ENCODE measurements around the gene METTL2A.
"Not testable (repeated sequence)": the region's sequence is repeated elsewhere in the genome, so short reads cannot be mapped to it uniquely, and the experiment has no call there.

Gene METTL2A

DNA sequence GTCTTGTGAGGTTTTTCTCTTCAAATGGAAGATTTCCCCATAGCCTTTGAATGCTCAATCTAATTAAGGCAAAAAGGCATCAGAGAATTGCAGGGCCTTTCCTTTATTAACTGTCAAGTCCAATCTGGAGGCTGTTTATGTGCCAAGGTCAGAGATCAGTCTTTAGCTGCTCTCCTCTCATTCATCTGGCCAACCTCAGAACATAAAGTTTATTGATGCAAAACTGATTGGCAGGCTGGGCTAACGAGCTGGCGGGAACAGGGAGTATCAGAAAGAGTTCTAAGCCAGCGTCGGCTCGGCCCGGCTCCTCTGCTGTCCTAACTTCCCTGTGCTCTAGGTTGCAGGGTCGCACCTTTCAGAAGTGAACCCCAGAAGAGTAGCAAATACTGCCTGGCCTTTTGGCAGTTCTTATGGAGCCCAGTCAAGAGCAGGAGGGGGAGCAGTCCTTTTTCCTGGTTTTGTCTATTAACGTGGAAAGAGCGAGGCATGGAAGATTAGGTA is 47.7 kb downstream of the METTL2A start:
- DNase-seq (ENCODE audit: low spot score), result not testable (repeated sequence)

- DNase-seq (ENCODE audit: low spot score), result not testable (repeated sequence)
Measured at GRCh38 chr17:62473030-62473982, 49.6 kb downstream of the METTL2A start.

DNA sequence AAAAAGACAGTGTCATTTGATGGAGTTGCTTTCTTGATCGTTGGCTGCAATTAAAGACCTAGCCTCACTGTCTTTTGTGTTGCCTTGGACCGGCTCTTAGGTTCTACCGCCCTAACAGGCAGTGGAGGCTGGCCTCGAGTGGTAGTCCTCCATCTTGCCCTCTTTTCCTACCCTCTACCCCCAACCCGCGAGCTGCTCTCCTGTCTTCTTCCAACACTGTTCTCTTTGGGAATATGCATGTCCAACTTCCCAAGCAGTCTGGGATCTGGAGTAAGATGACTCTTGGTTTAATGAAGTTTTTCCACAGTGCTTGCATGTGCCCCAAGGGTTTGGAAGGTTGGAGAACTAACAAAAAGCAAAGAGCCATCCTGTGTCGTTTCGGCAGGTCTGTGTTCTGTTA is 53.4 kb downstream of the METTL2A start:
- DNase-seq (ENCODE audit: low spot score), result not testable (repeated sequence)

- DNase-seq (ENCODE audit: low spot score), result peak; percentile 16
Measured at GRCh38 chr17:62477718-62478408, 54.2 kb downstream of the METTL2A start.

- peak; percentile 73 for DNase-seq (ENCODE audit: low spot score)
Measured at GRCh38 chr17:62478424-62478879, 54.8 kb downstream of the METTL2A start, which contains the start of gene TLK2. Gene TLK2 (plus strand): TSS chr17:62478825. CDS start chr17:62481126, 2,301 bp downstream.

DNA sequence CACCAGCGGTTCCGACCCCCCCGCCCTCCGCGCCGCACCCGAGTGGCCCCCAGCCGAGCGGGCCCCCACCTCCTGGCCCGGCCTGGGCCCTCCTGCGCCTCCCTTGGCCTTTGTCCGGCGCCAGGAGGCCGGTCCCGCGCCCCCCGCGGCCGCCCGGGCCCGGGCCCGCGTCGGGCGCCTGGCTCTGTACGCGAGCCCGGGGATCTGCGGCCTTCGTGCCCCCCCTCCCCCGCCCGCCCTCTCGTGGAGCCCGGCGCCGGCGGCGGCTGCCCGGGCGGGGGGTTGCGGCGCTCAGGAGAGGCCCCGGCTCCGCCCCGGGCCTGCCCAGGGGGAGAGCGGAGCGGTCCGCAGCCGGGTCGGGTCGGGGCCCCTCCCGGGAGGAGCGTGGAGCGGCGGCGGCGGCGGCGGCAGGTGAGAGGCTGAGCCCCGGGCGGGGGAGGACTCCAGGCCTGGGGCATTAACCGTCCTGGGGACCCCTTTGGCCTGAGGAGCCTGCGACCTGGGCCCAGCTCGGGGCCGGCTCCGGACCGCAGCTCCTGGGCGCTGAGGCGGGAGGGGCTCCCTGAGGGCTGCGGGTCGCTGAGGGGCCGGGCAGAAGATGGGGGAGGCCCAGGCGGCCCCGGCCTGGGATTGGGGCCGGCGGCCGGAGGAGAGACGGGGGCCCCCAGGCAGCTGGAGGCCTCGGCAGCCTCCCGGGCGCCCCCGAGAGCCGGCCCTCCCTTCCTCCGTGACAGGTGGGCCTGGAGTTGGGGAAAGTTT is 55.4 kb downstream of the METTL2A start:
- DNase-seq (ENCODE audit: low spot score), result peak; percentile 31

GRCh38 chr17:62479639-62480258 is 56.1 kb downstream of the METTL2A start:
- peak; percentile 6 for DNase-seq (ENCODE audit: low spot score)

DNA sequence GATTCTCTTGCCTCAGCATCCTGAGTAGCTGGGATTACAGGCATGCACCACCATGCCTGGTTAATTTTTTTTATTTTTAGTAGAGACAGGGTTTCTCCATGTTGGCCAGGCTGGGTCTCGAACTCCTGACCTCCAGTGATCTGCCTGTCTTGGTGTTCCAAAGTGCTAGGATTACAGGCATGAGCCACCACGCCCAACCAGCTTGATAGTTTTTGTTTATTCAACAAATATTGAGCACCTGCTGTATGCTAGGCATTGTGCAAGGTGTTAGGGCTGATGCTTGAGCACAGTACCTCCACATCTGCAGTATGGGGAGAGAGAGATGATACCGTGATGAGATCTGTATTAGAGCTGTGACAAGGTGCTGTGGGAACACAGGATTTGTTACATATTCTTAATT is 58.9 kb downstream of the METTL2A start:
- not testable (repeated sequence) for DNase-seq (ENCODE audit: low spot score)

GRCh38 chr17:62490990-62491389 is 67.3 kb downstream of the METTL2A start:
- not testable (repeated sequence) for DNase-seq (ENCODE audit: low spot score)

- not testable (repeated sequence) for DNase-seq (ENCODE audit: low spot score)
Measured at GRCh38 chr17:62493049-62493655, 69.5 kb downstream of the METTL2A start.

GRCh38 chr17:62494073-62494472 is 70.4 kb downstream of the METTL2A start:
- DNase-seq (ENCODE audit: low spot score), result not testable (repeated sequence)

DNA sequence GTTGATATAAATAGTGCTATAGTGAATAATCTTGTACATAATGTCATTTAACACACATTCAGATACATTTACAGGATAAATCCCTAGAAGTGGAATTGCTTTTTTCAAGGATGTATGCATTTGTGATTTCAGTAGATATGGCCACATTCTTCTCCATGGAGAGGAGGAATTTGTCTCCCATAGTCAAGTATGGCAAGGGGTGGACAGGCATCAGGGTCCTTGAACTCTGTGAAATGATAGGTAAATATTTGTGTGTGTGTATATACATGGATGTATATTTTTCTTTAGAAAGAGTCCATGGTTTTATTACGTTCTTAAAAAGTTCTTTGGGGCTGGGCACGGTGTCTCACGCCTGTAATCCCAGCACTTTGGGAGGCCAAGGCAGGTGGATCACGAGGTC is 72.6 kb downstream of the METTL2A start:
- DNase-seq (ENCODE audit: low spot score), result not testable (repeated sequence)

DNA sequence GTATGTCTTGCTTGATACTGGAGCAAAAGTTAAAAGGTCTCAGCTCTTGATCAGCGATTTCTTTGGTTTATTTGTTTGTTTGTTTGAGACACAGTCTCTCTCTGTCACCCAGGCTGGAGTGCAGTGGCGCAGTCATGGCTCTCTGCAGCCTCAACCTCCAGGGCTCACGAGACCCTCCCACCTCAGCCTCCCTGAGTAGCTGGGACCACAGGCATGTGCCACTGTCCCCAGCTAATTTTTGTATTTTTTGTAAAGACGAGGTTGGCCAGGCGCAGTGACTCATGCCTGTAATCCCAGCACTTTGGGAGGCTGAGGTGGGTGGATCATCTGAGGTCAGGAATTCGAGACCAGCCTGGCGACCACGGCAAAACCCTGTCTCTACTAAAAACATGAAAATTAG is 75.1 kb downstream of the METTL2A start:
- DNase-seq (ENCODE audit: low spot score), result not testable (repeated sequence)

Data from putamen (tissue), 1 donor.